Measurements from ENCODE around the gene PSMD11. TPM values are rescaled to one million over a fixed set of nuclear protein-coding genes. Genes with fewer than 3 reads are reported as not detected.

Gene PSMD11
- total and polyA plus RNA-seq, 8 donors: 21.0 to 131 (median 31.9) TPM

GRCh38 chr17:32426894-32427293 lies 17.4 kb upstream of the PSMD11 start:
- TF ChIP-seq, protein P1, sequence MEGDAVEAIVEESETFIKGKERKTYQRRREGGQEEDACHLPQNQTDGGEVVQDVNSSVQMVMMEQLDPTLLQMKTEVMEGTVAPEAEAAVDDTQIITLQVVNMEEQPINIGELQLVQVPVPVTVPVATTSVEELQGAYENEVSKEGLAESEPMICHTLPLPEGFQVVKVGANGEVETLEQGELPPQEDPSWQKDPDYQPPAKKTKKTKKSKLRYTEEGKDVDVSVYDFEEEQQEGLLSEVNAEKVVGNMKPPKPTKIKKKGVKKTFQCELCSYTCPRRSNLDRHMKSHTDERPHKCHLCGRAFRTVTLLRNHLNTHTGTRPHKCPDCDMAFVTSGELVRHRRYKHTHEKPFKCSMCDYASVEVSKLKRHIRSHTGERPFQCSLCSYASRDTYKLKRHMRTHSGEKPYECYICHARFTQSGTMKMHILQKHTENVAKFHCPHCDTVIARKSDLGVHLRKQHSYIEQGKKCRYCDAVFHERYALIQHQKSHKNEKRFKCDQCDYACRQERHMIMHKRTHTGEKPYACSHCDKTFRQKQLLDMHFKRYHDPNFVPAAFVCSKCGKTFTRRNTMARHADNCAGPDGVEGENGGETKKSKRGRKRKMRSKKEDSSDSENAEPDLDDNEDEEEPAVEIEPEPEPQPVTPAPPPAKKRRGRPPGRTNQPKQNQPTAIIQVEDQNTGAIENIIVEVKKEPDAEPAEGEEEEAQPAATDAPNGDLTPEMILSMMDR (IDR thresholded peaks at IDR 0.05): no peak
- TF ChIP-seq POLR2A (IDR thresholded peaks at IDR 0.05) (no peak), POLR2AphosphoS5 (IDR thresholded peaks at IDR 0.05) (no peak), EP300 (IDR thresholded peaks at IDR 0.05) (no peak)
- H3K36me3 ChIP-seq: peaks cover 0 to 10% (median 0%) of the 10 kb centered on the region in 4 donors
- H3K27me3 ChIP-seq: no peaks in the 10 kb centered on the region
- H3K4me3 ChIP-seq: no peak overlapping the region
- no peaks in the 10 kb centered on the region for H3K4me1 ChIP-seq
- intact Hi-C loops (cut with DNase I; ENCODE audit: low total_unique reads): no loop called here
- 75 to 82% (median 77%) methylated on average over 4 of the region's 4 CpGs for WGBS, 5 donors
- no peak for DNase-seq
- peaks cover 0 to 13% (median 10%) of the 10 kb centered on the region in 4 donors for H3K9me3 ChIP-seq
- H3K27ac ChIP-seq: no peak overlapping the region

DNA sequence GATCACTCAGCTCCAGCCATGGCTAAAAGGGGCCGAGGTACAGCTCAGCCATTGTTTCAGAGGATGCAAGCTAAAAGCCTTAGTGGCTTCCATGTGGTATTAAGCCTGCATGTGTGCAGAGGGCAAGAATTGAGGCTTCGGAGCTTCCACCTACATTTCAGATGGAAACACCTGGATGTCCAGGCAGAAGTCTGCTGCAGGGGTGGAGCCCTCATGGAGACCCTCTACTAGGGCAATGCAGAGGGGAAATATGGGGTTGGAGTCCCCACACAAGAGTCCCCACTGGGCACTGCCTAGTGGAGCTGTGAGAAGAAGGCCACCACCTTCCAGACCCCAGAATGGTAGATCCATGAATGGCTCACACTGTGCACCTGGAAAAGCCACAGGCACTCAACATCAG lies 14.7 kb upstream of the PSMD11 start:
- H3K4me3 ChIP-seq: no peak overlapping the region
- no peaks in the 10 kb centered on the region for H3K4me1 ChIP-seq
- 92 to 97% (median 93%) methylated on average over 2 of the region's 2 CpGs for WGBS, 5 donors
- intact Hi-C loops (cut with DNase I; ENCODE audit: low total_unique reads): no loop called here
- no peak overlapping the region for H3K27ac ChIP-seq
- no peaks in the 10 kb centered on the region for H3K27me3 ChIP-seq
- peaks cover 0 to 10% (median 0%) of the 10 kb centered on the region in 4 donors for H3K36me3 ChIP-seq
- TF ChIP-seq, protein P1 (IDR thresholded peaks at IDR 0.05): no peak
- no peak for TF ChIP-seq POLR2AphosphoS5 (IDR thresholded peaks at IDR 0.05)
- no peak for TF ChIP-seq EP300 (IDR thresholded peaks at IDR 0.05)
- TF ChIP-seq POLR2A (IDR thresholded peaks at IDR 0.05): no peak
- H3K9me3 ChIP-seq: peaks cover 0 to 13% (median 10%) of the 10 kb centered on the region in 4 donors
- no peak for DNase-seq

DNA sequence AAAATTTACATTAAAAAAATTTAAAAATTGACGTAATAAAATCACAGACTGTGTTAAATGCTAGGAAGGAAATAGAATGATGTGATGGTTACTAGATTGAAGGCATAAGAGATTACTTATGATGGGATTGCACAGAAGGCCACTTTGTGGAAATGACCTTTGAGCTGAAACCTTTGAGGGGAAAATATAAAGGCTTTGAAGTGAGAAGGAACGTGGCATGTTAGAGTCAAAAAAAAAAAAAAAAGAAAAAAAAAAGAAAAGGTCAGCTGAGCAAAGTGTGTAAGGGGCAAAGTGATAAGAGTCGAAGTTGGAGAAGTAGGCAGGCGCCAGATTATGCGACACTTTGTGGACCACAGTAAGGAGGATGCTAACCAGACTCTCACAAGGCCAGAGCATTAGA lies 3.6 kb upstream of the PSMD11 start:
- Histone ChIP-seq H3K27ac (no peak overlapping the region), H3K27me3 (no peaks in the 10 kb centered on the region), H3K36me3 (no peaks in the 10 kb centered on the region), H3K4me3 (no peak overlapping the region), H3K4me1 (peaks cover 4 to 16% (median 14%) of the 10 kb centered on the region in 4 donors), H3K9me3 (no peaks in the 10 kb centered on the region)
- intact Hi-C loops (cut with DNase I; ENCODE audit: low total_unique reads): no loop called here
- no peak for DNase-seq
- TF ChIP-seq POLR2AphosphoS5 (IDR thresholded peaks at IDR 0.05) (no peak), POLR2A (IDR thresholded peaks at IDR 0.05) (no peak), EP300 (IDR thresholded peaks at IDR 0.05) (no peak)
- TF ChIP-seq, protein P1 (IDR thresholded peaks at IDR 0.05): no peak
- WGBS, 5 donors: 49 to 68% (median 51%) methylated on average over 5 of the region's 5 CpGs

DNA sequence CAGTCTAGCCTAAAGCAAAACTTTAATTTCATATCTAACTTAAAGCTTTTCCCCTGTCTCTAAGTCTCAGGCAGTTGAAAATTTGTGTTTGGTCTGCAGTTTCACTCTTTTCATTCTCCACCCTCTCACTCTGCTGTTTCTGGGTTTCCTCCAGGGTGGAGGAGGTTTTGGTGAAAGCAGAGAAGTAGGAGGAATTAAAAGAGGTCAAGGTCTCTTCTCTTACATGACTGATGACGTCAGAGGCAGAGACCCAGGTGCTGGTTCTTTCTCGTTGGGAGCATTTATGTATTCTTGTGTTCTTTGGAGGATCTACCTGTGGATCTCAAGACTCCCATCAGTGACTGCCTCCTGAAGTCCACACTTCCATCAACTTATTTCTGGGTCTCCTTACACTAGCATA lies 2.4 kb upstream of the PSMD11 start:
- intact Hi-C loops (cut with DNase I; ENCODE audit: low total_unique reads): no loop called here
- Histone ChIP-seq H3K4me3 (no peak overlapping the region), H3K27ac (no peak overlapping the region), H3K27me3 (no peaks in the 10 kb centered on the region), H3K36me3 (peaks cover 0 to 2% (median under 1%) of the 10 kb centered on the region in 4 donors), H3K4me1 (peaks cover 14 to 26% (median 24%) of the 10 kb centered on the region in 4 donors), H3K9me3 (no peaks in the 10 kb centered on the region)
- TF ChIP-seq POLR2A (IDR thresholded peaks at IDR 0.05): no peak
- TF ChIP-seq, protein P1 (IDR thresholded peaks at IDR 0.05): no peak
- DNase-seq: no peak
- WGBS, 5 donors: 39 to 64% (median 48%) methylated on average over 2 of the region's 2 CpGs
